ENCODE data around the gene KCNQ4.

The KCNQ4 gene

DNA sequence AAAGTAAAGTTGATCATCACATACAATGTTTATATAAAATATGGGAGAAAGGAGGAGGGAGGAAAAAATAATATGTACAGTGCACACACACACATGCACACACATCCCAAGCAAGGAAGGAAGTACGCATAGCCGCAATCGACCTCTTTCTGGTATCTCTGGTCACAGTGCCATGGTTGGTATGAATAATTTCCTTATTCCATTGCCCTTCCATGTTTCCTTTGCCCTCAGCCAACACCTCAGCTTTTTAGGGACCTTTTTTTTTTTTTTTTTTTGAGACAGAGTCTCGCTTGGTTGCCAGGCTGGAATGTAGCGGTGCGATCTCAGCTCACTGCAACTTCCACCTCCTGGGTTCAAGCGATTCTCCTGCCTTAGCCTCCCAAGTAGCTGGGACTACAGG is 58.0 kb downstream of the KCNQ4 start:
- no peak overlapping the region for H2AFZ ChIP-seq (ENCODE audit: low read depth, low read length)
- H3K27me3 ChIP-seq (ENCODE audit: insufficient read depth, low read length), result peaks cover 2% of the 10 kb centered on the region
- H3K36me3 ChIP-seq (ENCODE audit: insufficient read depth, low read length), result no peaks in the 10 kb centered on the region
- H3K9me3 ChIP-seq (ENCODE audit: low read length), result peaks cover 2% of the 10 kb centered on the region
- no peak overlapping the region for H3K4me3 ChIP-seq (ENCODE audit: low read length)
- H3K4me1 ChIP-seq (ENCODE audit: insufficient read depth, low read length), result peaks cover 2% of the 10 kb centered on the region

- H3K4me1 ChIP-seq (ENCODE audit: insufficient read depth, low read length), result peaks cover 8% of the 10 kb centered on the region
- no peak overlapping the region for H2AFZ ChIP-seq (ENCODE audit: low read depth, low read length)
- no peak overlapping the region for H3K4me3 ChIP-seq (ENCODE audit: low read length)
- no peaks in the 10 kb centered on the region for H3K36me3 ChIP-seq (ENCODE audit: insufficient read depth, low read length)
- H3K9me3 ChIP-seq (ENCODE audit: low read length), result peaks cover 2% of the 10 kb centered on the region
- peaks cover 2% of the 10 kb centered on the region for H3K27me3 ChIP-seq (ENCODE audit: insufficient read depth, low read length)
Measured at GRCh38 chr1:40842207-40842606, 58.6 kb downstream of the KCNQ4 start.

DNA sequence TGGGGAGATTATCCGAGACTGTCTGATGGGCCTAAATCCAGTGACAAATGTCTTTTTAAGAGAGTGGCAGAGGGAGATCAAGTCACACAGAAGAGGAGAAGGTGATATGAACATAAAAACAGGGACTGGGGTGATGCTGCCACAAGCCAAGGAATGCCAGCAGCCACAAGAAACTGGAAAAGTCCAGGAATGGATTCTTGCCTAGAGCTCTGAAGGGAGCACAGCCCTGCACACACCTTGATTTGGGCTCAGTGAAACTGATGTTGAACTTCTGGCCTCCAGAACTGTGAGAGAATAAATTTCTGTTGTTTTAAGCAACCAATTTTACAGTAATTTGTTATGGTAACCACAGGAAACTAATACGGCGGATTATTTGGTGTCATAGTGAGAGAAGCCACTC is 59.1 kb downstream of the KCNQ4 start:
- Histone ChIP-seq H3K36me3 (ENCODE audit: insufficient read depth, low read length) (no peaks in the 10 kb centered on the region), H3K27me3 (ENCODE audit: insufficient read depth, low read length) (peaks cover 2% of the 10 kb centered on the region), H3K9me3 (ENCODE audit: low read length) (peaks cover 2% of the 10 kb centered on the region), H3K4me1 (ENCODE audit: insufficient read depth, low read length) (peaks cover 13% of the 10 kb centered on the region), H3K4me3 (ENCODE audit: low read length) (no peak overlapping the region), H2AFZ (ENCODE audit: low read depth, low read length) (no peak overlapping the region)

GRCh38 chr1:40844079-40844478 is 60.5 kb downstream of the KCNQ4 start:
- Histone ChIP-seq H2AFZ (ENCODE audit: low read depth, low read length) (no peak overlapping the region), H3K4me3 (ENCODE audit: low read length) (no peak overlapping the region), H3K27me3 (ENCODE audit: insufficient read depth, low read length) (peaks cover 2% of the 10 kb centered on the region), H3K9me3 (ENCODE audit: low read length) (peaks cover 2% of the 10 kb centered on the region), H3K36me3 (ENCODE audit: insufficient read depth, low read length) (no peaks in the 10 kb centered on the region), H3K4me1 (ENCODE audit: insufficient read depth, low read length) (peaks cover 18% of the 10 kb centered on the region)

GRCh38 chr1:40844887-40845878 is 61.6 kb downstream of the KCNQ4 start:
- H2AFZ ChIP-seq (ENCODE audit: low read depth, low read length), result no peak overlapping the region
- H3K27me3 ChIP-seq (ENCODE audit: insufficient read depth, low read length), result peaks cover 2% of the 10 kb centered on the region

DNA sequence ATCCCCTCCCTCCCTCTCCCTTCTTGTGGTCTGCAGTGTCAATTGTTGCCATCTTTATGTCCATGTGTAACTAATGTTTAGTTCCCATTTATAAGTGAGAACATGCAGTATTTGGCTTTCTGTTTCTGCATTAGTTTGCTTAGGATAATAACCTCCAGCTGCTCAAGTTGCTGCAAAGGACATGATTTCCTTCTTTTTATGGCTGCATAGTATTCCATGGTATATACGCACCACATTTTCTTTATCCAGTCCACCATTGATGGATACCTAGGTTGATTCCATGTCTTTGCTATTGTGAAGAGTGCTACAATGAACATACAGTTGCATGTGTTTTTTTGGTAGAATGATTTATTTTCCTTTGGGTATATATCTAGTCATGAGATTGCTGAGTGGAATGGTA is 62.3 kb downstream of the KCNQ4 start:
- Histone ChIP-seq H3K9me3 (ENCODE audit: low read length) (peaks cover 2% of the 10 kb centered on the region), H2AFZ (ENCODE audit: low read depth, low read length) (no peak overlapping the region), H3K36me3 (ENCODE audit: insufficient read depth, low read length) (no peaks in the 10 kb centered on the region), H3K4me3 (ENCODE audit: low read length) (no peak overlapping the region), H3K4me1 (ENCODE audit: insufficient read depth, low read length) (peaks cover 18% of the 10 kb centered on the region), H3K27me3 (ENCODE audit: insufficient read depth, low read length) (peaks cover 2% of the 10 kb centered on the region)

More at GRCh38 chr1:40844887-40845878, 61.6 kb downstream of the KCNQ4 start:
- H3K4me1 ChIP-seq (ENCODE audit: insufficient read depth, low read length), result peaks cover 18% of the 10 kb centered on the region
- H3K9me3 ChIP-seq (ENCODE audit: low read length), result peaks cover 2% of the 10 kb centered on the region
- H3K36me3 ChIP-seq (ENCODE audit: insufficient read depth, low read length), result no peaks in the 10 kb centered on the region
- H3K4me3 ChIP-seq (ENCODE audit: low read length), result no peak overlapping the region

DNA sequence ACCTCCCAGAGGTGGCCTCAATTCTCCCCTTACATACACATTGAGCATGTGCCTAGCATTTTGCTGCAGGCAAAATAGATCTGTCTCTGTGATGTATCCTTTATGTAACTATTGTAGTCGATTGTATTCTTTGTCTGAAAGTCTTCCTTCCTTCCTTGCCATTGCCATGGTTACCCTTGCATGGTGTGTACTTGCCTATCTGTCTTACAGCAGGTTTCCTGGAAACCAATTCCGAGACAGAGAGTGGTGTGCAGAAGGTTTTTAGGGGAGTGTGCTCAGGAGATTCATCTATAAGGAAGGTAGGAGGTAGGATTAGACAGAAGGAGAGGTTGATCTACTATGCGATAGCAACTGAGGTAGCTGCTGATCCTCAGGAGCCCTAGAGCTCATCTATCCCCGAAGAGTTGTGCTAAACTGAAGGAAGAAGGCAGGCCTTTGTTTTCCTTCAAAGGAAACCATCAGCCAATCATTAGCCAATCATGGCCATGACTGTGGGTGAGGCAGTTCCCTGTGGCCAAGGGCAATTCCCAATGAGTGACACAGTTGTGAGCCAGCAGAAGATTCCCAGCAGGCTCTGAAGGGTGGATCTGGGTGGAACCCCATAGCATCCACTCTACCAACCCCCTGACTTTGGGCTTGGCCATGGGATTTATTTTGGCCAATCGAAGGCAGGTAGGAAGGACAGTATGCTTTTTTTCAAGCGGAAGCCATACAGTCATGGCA is 63.6 kb downstream of the KCNQ4 start:
- Histone ChIP-seq H3K36me3 (ENCODE audit: insufficient read depth, low read length) (no peaks in the 10 kb centered on the region), H3K9me3 (ENCODE audit: low read length) (peaks cover 2% of the 10 kb centered on the region), H3K4me3 (ENCODE audit: low read length) (no peak overlapping the region), H2AFZ (ENCODE audit: low read depth, low read length) (no peak overlapping the region), H3K27me3 (ENCODE audit: insufficient read depth, low read length) (peaks cover 2% of the 10 kb centered on the region), H3K4me1 (ENCODE audit: insufficient read depth, low read length) (peaks cover 18% of the 10 kb centered on the region)

DNA sequence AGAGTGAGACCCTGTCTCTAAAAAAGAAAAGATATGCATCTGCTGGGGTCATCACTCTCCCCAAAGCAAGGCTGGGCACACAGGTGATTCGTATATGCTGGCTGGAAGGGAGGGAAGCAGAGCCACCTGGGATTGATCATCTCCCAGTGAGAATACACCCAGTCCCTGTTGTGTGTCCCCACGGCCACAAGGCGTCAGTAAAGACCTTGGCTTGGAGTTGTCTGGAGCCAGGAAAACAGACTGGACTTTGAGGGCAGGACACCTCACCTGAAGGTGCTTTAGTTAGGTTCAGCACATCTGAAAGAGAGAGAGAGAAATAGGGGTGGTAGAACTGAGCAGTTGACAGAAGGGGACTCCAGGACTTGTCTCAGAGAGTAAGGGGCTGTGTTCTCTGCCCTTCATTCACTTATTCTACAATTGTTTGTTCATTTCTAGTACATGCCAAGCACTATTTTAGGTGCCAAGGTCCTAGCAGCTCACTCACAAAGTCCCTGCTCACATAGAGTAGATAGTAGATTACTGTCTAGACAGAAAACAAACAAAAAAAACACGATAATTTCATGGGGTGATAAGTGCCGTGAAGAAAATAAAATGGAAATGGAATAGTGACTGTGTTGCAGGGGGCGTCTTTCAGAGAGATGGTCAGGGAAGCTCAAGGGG is 65.1 kb downstream of the KCNQ4 start:
- H2AFZ ChIP-seq (ENCODE audit: low read depth, low read length), result no peak overlapping the region
- no peaks in the 10 kb centered on the region for H3K36me3 ChIP-seq (ENCODE audit: insufficient read depth, low read length)
- no peaks in the 10 kb centered on the region for H3K9me3 ChIP-seq (ENCODE audit: low read length)
- no peak overlapping the region for H3K4me3 ChIP-seq (ENCODE audit: low read length)
- H3K27me3 ChIP-seq (ENCODE audit: insufficient read depth, low read length), result peaks cover 10% of the 10 kb centered on the region
- H3K4me1 ChIP-seq (ENCODE audit: insufficient read depth, low read length), result peaks cover 18% of the 10 kb centered on the region

DNA sequence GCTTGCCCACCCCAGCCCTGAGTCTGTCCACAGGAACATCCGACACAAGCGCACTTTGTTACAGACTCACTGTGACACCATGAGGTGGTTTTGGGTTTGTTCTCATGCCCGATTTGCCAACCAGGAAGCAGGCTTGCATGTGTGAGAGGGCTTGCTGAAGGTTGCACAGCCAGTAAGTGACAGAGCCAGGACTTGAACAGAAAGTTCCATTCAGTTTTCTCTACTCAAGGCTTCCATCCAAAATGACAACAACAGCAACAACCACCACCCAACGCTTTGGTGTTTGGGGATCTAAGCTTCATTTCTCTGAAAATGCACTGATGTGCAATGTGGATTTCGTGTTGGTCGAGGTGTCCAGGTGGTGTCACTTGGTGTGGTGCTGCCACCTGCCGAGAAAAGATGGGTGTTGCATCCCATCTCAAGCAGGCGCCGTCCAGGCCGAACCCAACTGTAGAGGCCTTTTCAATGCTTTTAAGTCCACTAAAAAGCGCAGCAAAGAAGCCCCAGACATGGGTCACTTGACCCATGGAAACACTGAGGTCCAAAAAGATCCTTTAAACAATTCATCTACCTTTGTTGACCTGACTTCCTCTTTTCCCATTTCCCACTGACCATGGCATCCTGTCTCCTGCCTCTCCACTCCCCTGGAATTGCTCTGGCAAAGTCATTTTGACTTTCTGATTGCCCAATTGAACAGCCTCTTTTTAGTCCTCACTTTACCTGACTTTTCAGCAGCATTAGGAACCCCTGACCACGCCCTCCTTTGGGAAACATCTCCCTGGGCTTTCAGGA is 66.4 kb downstream of the KCNQ4 start:
- Histone ChIP-seq H3K36me3 (ENCODE audit: insufficient read depth, low read length) (no peaks in the 10 kb centered on the region), H2AFZ (ENCODE audit: low read depth, low read length) (no peak overlapping the region), H3K27me3 (ENCODE audit: insufficient read depth, low read length) (peaks cover 11% of the 10 kb centered on the region), H3K4me1 (ENCODE audit: insufficient read depth, low read length) (peaks cover 18% of the 10 kb centered on the region), H3K9me3 (ENCODE audit: low read length) (no peaks in the 10 kb centered on the region), H3K4me3 (ENCODE audit: low read length) (no peak overlapping the region)

- H3K9me3 ChIP-seq (ENCODE audit: low read length), result no peaks in the 10 kb centered on the region
- no peak overlapping the region for H3K4me3 ChIP-seq (ENCODE audit: low read length)
- H3K4me1 ChIP-seq (ENCODE audit: insufficient read depth, low read length), result peaks cover 16% of the 10 kb centered on the region
- H3K27me3 ChIP-seq (ENCODE audit: insufficient read depth, low read length), result peaks cover 9% of the 10 kb centered on the region
- no peaks in the 10 kb centered on the region for H3K36me3 ChIP-seq (ENCODE audit: insufficient read depth, low read length)
- H2AFZ ChIP-seq (ENCODE audit: low read depth, low read length), result no peak overlapping the region
Measured at GRCh38 chr1:40851643-40852042, 68.1 kb downstream of the KCNQ4 start.

- Histone ChIP-seq H3K4me1 (ENCODE audit: insufficient read depth, low read length) (no peaks in the 10 kb centered on the region), H3K4me3 (ENCODE audit: low read length) (no peak overlapping the region), H2AFZ (ENCODE audit: low read depth, low read length) (no peak overlapping the region), H3K9me3 (ENCODE audit: low read length) (no peaks in the 10 kb centered on the region), H3K27me3 (ENCODE audit: insufficient read depth, low read length) (peaks cover 12% of the 10 kb centered on the region), H3K36me3 (ENCODE audit: insufficient read depth, low read length) (no peaks in the 10 kb centered on the region)
Measured at GRCh38 chr1:40853113-40853884, 69.7 kb downstream of the KCNQ4 start.

- no peaks in the 10 kb centered on the region for H3K36me3 ChIP-seq (ENCODE audit: insufficient read depth, low read length)
- no peak overlapping the region for H3K4me3 ChIP-seq (ENCODE audit: low read length)
- H3K4me1 ChIP-seq (ENCODE audit: insufficient read depth, low read length), result no peaks in the 10 kb centered on the region
- H3K9me3 ChIP-seq (ENCODE audit: low read length), result no peaks in the 10 kb centered on the region
- H3K27me3 ChIP-seq (ENCODE audit: insufficient read depth, low read length), result peaks cover 14% of the 10 kb centered on the region
- no peak overlapping the region for H2AFZ ChIP-seq (ENCODE audit: low read depth, low read length)
Measured at GRCh38 chr1:40853885-40854170, 70.2 kb downstream of the KCNQ4 start.
